NCI-H526 (cell line): ENCODE measurements around the gene PPIB.
"Not testable (repeated sequence)": the region's sequence is repeated elsewhere in the genome, so short reads cannot be mapped to it uniquely, and the experiment has no call there.

Source experiments
- DNase-seq, 2 experiments: peaks; one replicate each; lab custom pipeline; 2025; lab: John Stamatoyannopoulos, UW

The PPIB gene

DNA sequence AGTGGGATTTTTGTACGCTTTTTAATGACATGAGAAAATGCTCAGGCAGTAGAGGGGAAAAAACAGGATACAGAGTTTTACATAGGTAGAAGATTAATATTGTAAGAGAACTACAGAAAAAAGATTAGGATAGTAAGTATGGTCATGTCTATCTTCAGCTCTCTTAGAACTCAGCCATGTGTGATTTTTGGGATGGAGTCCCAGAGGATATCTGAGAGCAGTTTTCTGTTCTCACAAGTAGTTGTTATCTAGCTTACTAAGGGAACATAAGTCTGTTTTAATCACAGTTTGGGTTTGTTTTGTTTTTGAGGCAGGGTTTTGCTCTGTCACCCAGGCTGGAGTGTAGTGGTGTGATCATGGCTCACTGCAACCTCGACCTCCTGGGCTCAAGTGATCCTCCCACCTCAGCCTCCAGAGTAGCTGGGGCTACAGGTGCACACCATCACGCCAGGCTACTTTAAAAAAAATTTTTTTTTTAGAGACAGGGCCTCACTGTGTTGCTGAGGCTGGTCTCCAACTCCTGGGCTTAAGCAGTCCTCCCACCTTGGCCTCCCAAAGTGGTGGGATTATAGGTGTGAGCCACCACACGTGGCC lies 52.6 kb downstream of the PPIB start:
- DNase-seq, result not testable (repeated sequence)

DNA sequence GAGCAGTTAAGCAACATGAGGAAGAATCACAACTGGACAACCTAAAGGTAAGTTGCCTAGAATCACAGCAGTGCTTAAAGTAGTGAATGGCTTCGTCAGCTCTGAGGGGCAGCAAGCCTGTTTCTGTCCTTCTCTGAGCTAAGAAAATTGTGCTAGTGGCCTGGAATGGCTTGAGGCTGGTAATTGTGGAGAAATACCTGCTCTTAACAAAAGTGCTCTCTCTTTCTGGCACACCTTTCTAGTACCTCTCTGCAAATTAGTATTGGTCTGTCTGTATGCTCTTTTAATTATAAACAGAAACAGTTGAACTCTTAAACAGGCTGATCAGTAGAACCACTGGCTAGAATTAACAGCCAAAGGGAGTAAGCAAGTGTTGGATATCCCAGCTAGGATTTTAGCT lies 55.5 kb downstream of the PPIB start:
- DNase-seq, result no peak
